Stimulated activated CD4-positive, alpha-beta T cell treated with anti-CD3 and anti-CD28 coated beads, Interleukin-4, amount 100 ng/mL, for 4 hours (primary cell): ENCODE measurements around the gene DNASE1L1.

Experiments used
- DNase-seq, 2 experiments: peaks; one replicate each; pipeline ENCODE4 v3.0.0-alpha.2; 2020

DNASE1L1 gene

GRCh38 chrX:154365997-154366665 lies 42.9 kb downstream of the DNASE1L1 start:
- DNase-seq, result no peak

- no peak for DNase-seq
Observed at GRCh38 chrX:154365052-154365600, 43.9 kb downstream of the DNASE1L1 start.

GRCh38 chrX:154363706-154364439 lies 45.2 kb downstream of the DNASE1L1 start:
- DNase-seq, result no peak

GRCh38 chrX:154362085-154362742 lies 46.8 kb downstream of the DNASE1L1 start:
- DNase-seq, result no peak

GRCh38 chrX:154360155-154360713 lies 48.8 kb downstream of the DNASE1L1 start:
- no peak for DNase-seq

GRCh38 chrX:154359362-154360154 lies 49.5 kb downstream of the DNASE1L1 start:
- DNase-seq, result no peak

GRCh38 chrX:154358829-154359228 lies 50.2 kb downstream of the DNASE1L1 start:
- DNase-seq, result no peak

- no peak for DNase-seq
Observed at GRCh38 chrX:154358011-154358410, 51.0 kb downstream of the DNASE1L1 start.

- DNase-seq, result peak in 1 of 2 experiments; percentile 29
Observed at GRCh38 chrX:154357205-154357604, 51.8 kb downstream of the DNASE1L1 start.

GRCh38 chrX:154356596-154356995 lies 52.5 kb downstream of the DNASE1L1 start:
- DNase-seq, result no peak

GRCh38 chrX:154355776-154356140 lies 53.3 kb downstream of the DNASE1L1 start:
- no peak for DNase-seq

- no peak for DNase-seq
Observed at GRCh38 chrX:154355094-154355775, 53.8 kb downstream of the DNASE1L1 start.

- no peak for DNase-seq
Observed at GRCh38 chrX:154354516-154354915, 54.5 kb downstream of the DNASE1L1 start.

- no peak for DNase-seq
Observed at GRCh38 chrX:154354013-154354412, 55.0 kb downstream of the DNASE1L1 start.

- DNase-seq, result no peak
Observed at GRCh38 chrX:154353172-154353843, 55.7 kb downstream of the DNASE1L1 start.

GRCh38 chrX:154352466-154352865 lies 56.6 kb downstream of the DNASE1L1 start:
- no peak for DNase-seq

GRCh38 chrX:154352012-154352401 lies 57.0 kb downstream of the DNASE1L1 start:
- no peak for DNase-seq
